Measurements from ENCODE around the gene A3GALT2. TPM values are rescaled to one million over a fixed set of nuclear protein-coding genes. Genes with fewer than 3 reads are reported as not detected.

A3GALT2 gene
- total RNA-seq, 1 experiment from 2014 or later = not detected

DNA sequence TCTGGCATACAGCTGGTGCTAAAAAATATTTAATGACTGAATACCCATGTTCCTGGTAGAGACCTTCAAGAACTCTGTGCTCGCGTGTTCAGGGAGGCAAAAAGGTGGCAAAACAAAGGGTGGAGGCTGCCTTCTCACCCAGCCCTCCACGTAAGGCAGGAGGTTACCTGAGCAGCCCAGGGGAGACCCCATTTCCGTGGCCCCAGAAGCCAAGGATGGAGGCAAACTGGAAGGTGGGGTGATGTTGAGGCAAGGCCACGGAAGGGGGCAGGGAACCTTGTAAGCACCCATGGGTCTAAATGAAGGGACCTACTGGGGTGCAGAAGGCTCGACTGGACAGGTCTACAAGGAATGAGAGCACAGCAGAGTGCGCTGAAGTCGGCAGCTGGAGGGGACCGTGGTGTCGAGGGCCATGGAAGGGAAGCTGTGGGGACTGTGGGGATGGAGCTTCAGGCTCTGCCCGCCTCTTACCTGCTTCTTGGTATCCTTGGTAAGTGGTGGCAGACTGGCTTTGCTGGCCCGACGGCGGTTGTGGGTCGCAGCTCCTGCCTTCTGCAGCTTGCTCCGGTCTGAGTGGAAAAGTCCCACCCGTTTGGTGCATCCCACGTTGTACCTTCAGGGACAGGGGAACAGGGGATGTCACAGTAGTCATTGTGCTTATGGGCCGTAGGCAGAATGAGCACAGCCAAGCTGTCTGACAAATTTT, 8.9 kb upstream of the A3GALT2 start:
- no peak overlapping the region for H3K4me3 Mint-ChIP-seq (ENCODE audit: unreplicated experiment)
- H3K9me3 Mint-ChIP-seq (ENCODE audit: unreplicated experiment) = no peaks in the 10 kb centered on the region
- no peaks in the 10 kb centered on the region for H3K27me3 Mint-ChIP-seq (ENCODE audit: insufficient read depth, unreplicated experiment)
- no TSS peak for BruUV-seq (replicated peaks)
- peaks cover 70% of the 10 kb centered on the region for H3K4me1 Mint-ChIP-seq (ENCODE audit: insufficient read depth, unreplicated experiment)
- POLR2A ChIA-PET = interaction anchor here (0.6 to 4.7 kb wide), 3 partner anchors 10 to 113 kb away, joined by 4 to 67 read pairs (median 57); no protein-coding TSS in a partner anchor
- TF ChIP-seq, protein P1, sequence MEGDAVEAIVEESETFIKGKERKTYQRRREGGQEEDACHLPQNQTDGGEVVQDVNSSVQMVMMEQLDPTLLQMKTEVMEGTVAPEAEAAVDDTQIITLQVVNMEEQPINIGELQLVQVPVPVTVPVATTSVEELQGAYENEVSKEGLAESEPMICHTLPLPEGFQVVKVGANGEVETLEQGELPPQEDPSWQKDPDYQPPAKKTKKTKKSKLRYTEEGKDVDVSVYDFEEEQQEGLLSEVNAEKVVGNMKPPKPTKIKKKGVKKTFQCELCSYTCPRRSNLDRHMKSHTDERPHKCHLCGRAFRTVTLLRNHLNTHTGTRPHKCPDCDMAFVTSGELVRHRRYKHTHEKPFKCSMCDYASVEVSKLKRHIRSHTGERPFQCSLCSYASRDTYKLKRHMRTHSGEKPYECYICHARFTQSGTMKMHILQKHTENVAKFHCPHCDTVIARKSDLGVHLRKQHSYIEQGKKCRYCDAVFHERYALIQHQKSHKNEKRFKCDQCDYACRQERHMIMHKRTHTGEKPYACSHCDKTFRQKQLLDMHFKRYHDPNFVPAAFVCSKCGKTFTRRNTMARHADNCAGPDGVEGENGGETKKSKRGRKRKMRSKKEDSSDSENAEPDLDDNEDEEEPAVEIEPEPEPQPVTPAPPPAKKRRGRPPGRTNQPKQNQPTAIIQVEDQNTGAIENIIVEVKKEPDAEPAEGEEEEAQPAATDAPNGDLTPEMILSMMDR (IDR thresholded peaks at IDR 0.05; ENCODE audit: unreplicated experiment) = no peak
- peak overlapping the region; percentile 84 for H3K27ac Mint-ChIP-seq (ENCODE audit: low read depth, unreplicated experiment)
- CTCF ChIA-PET = interaction anchor here (0.7 to 3.4 kb wide), 6 partner anchors 10 to 150 kb away, joined by 3 to 21 read pairs (median 5); no protein-coding TSS in a partner anchor
- no peak for DNase-seq (ENCODE audit: unreplicated experiment)
- H3K36me3 Mint-ChIP-seq (ENCODE audit: insufficient read depth, unreplicated experiment) = peaks cover 100% of the 10 kb centered on the region
- intact Hi-C loops (cut with micrococcal nuclease) = loop anchor here (2.0 kb wide), 1 partner anchor 19 kb away; no protein-coding TSS in a partner anchor

DNA sequence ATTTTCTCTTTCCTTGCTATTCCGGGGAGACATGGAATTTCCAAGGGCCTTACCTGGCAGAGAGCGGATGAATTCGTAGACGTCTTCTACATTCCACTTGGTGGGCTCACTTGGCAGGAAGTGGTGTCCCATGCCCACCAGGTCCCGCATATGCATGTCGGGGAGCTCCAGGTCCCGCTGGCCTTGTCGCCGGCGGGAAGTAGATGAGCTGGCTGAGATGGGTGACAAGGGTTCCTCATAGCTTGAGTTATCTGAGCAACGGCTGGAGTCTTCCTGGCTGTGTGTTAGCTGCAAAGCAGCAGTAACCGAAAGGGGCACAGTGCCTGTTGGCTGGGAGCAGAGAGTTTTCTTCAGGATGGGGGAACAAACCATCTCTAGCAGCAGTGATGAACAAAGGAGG, 7.9 kb upstream of the A3GALT2 start:
- H3K36me3 Mint-ChIP-seq (ENCODE audit: insufficient read depth, unreplicated experiment) = peaks cover 100% of the 10 kb centered on the region
- BruUV-seq (replicated peaks) = no TSS peak
- peak overlapping the region; percentile 84 for H3K27ac Mint-ChIP-seq (ENCODE audit: low read depth, unreplicated experiment)
- H3K4me3 Mint-ChIP-seq (ENCODE audit: unreplicated experiment) = no peak overlapping the region
- H3K9me3 Mint-ChIP-seq (ENCODE audit: unreplicated experiment) = no peaks in the 10 kb centered on the region
- intact Hi-C loops (cut with micrococcal nuclease) = loop anchor here (1.0 to 2.0 kb wide), 2 partner anchors 20 to 38 kb away; no protein-coding TSS in a partner anchor
- POLR2A ChIA-PET = interaction anchor here (0.6 to 4.7 kb wide), 4 partner anchors 11 to 475 kb away, joined by 3 to 67 read pairs (median 32); no protein-coding TSS in a partner anchor
- CTCF ChIA-PET = interaction anchor here (0.5 to 3.4 kb wide), 7 partner anchors 11 to 144 kb away, joined by 3 to 21 read pairs (median 3); partner anchors contain the start of gene ZSCAN20
- peaks cover 61% of the 10 kb centered on the region for H3K4me1 Mint-ChIP-seq (ENCODE audit: insufficient read depth, unreplicated experiment)
- DNase-seq (ENCODE audit: unreplicated experiment) = no peak
- TF ChIP-seq, protein P1 (IDR thresholded peaks at IDR 0.05; ENCODE audit: unreplicated experiment) = no peak
- H3K27me3 Mint-ChIP-seq (ENCODE audit: insufficient read depth, unreplicated experiment) = no peaks in the 10 kb centered on the region

DNA sequence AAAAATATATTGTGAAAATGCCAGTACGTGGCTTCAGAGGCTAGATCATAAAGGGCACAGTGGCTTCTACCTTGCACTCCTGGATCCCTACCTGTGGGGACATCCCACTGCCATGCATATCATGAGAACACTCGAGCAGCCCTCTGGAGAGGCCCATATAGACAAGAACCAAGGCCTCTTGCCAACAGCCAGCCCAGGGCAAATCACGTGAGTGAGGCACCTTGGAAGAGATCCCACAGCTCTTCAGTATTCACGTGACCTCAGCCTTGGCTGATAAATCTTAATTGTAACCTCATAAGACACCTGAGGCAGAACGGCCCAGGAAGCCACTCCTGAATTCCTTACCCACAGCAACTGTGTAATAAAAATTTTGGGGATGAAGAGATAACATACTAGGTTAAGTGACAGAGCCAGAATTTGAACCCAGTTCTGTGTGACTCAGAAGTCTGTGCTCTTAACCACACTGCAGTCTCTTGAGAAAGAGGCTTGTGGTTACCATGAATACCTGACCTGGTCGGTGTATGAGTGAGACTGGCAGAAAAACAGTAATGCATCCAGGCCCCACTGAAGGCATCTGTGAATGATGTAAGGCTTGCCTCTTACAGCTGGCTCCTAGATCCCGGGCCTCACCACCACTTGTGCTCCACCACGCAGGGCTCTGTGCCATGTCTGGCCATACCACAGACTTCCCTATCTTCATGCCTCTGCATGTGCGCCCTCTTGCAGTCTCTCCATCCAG, 6.9 kb upstream of the A3GALT2 start:
- H3K36me3 Mint-ChIP-seq (ENCODE audit: insufficient read depth, unreplicated experiment) = peaks cover 100% of the 10 kb centered on the region
- no peaks in the 10 kb centered on the region for H3K9me3 Mint-ChIP-seq (ENCODE audit: unreplicated experiment)
- intact Hi-C loops (cut with micrococcal nuclease) = loop anchor here (1.0 to 2.0 kb wide), 2 partner anchors 21 to 40 kb away; no protein-coding TSS in a partner anchor
- peak; percentile 98 for DNase-seq (ENCODE audit: unreplicated experiment)
- H3K27ac Mint-ChIP-seq (ENCODE audit: low read depth, unreplicated experiment) = peak overlapping the region; percentile 84
- ChIA-PET CTCF (interaction anchor here (0.8 to 3.4 kb wide), 6 partner anchors 12 to 108 kb away, joined by 3 to 21 read pairs (median 4); partner anchors contain the start of gene PHC2), POLR2A (interaction anchor here (0.6 to 4.7 kb wide), 11 partner anchors 12 to 146 kb away, joined by 3 to 67 read pairs (median 4); partner anchors contain the start of gene TRIM62)
- H3K4me1 Mint-ChIP-seq (ENCODE audit: insufficient read depth, unreplicated experiment) = peaks cover 51% of the 10 kb centered on the region
- no peak overlapping the region for H3K4me3 Mint-ChIP-seq (ENCODE audit: unreplicated experiment)
- TF ChIP-seq, protein P1 (IDR thresholded peaks at IDR 0.05; ENCODE audit: unreplicated experiment) = no peak
- no TSS peak for BruUV-seq (replicated peaks)
- H3K27me3 Mint-ChIP-seq (ENCODE audit: insufficient read depth, unreplicated experiment) = no peaks in the 10 kb centered on the region

Data from MCF 10A (cell line).